SK-N-DZ (cell line): Measurements from ENCODE around the gene PXDN.
"Not testable (repeated sequence)": the region's sequence is repeated elsewhere in the genome, so short reads cannot be mapped to it uniquely, and the experiment has no call there.

Experiments used
- DNase-seq: peaks from one replicate; pipeline ENCODE4 v3.0.0-alpha.2; 2015; ENCODE audit warnings: low spot score

The PXDN gene

GRCh38 chr2:1632510-1632909 lies 111.8 kb downstream of the PXDN start:
- no peak for DNase-seq

GRCh38 chr2:1632002-1632348 lies 112.3 kb downstream of the PXDN start:
- DNase-seq: no peak

- DNase-seq: no peak
Observed at GRCh38 chr2:1631292-1632001, 112.9 kb downstream of the PXDN start.

GRCh38 chr2:1628893-1629292 lies 115.4 kb downstream of the PXDN start:
- no peak for DNase-seq

- DNase-seq: no peak
Observed at GRCh38 chr2:1627628-1628381, 116.5 kb downstream of the PXDN start.

- no peak for DNase-seq
Observed at GRCh38 chr2:1626271-1626681, 118.0 kb downstream of the PXDN start.

- peak; percentile 32 for DNase-seq
Observed at GRCh38 chr2:1625281-1626001, 118.9 kb downstream of the PXDN start.

- DNase-seq: no peak
Observed at GRCh38 chr2:1623906-1624445, 120.3 kb downstream of the PXDN start.

- DNase-seq: no peak
Observed at GRCh38 chr2:1622521-1623200, 121.7 kb downstream of the PXDN start.

GRCh38 chr2:1621976-1622375 lies 122.3 kb downstream of the PXDN start:
- DNase-seq: not testable (repeated sequence)

- no peak for DNase-seq
Observed at GRCh38 chr2:1621501-1621900, 122.8 kb downstream of the PXDN start.

GRCh38 chr2:1621041-1621440 lies 123.3 kb downstream of the PXDN start:
- no peak for DNase-seq

GRCh38 chr2:1620081-1620480 lies 124.2 kb downstream of the PXDN start:
- no peak for DNase-seq

- no peak for DNase-seq
Observed at GRCh38 chr2:1619556-1619955, 124.8 kb downstream of the PXDN start.

GRCh38 chr2:1618974-1619373 lies 125.3 kb downstream of the PXDN start:
- no peak for DNase-seq

GRCh38 chr2:1618191-1618961 lies 125.9 kb downstream of the PXDN start:
- no peak for DNase-seq

GRCh38 chr2:1617425-1618021 lies 126.8 kb downstream of the PXDN start:
- no peak for DNase-seq

GRCh38 chr2:1614564-1614963 lies 129.8 kb downstream of the PXDN start:
- no peak for DNase-seq

GRCh38 chr2:1613731-1614354 lies 130.5 kb downstream of the PXDN start:
- DNase-seq: no peak

GRCh38 chr2:1613078-1613445 lies 131.3 kb downstream of the PXDN start:
- no peak for DNase-seq
